HG03342 (cell line): ENCODE data around the gene ATP6V1G2.
"Not testable (repeated sequence)": the region's sequence is repeated elsewhere in the genome, so short reads cannot be mapped to it uniquely, and the experiment has no call there.

Source experiments
- ATAC-seq: cut with Tn5 transposase; IDR thresholded peaks from one replicate; pipeline ENCODE4 v1.9.1; 2021; ENCODE audit warnings: mild to moderate bottlenecking, moderate library complexity; ENCODE audit not compliant: unreplicated experiment

ATP6V1G2 gene

DNA sequence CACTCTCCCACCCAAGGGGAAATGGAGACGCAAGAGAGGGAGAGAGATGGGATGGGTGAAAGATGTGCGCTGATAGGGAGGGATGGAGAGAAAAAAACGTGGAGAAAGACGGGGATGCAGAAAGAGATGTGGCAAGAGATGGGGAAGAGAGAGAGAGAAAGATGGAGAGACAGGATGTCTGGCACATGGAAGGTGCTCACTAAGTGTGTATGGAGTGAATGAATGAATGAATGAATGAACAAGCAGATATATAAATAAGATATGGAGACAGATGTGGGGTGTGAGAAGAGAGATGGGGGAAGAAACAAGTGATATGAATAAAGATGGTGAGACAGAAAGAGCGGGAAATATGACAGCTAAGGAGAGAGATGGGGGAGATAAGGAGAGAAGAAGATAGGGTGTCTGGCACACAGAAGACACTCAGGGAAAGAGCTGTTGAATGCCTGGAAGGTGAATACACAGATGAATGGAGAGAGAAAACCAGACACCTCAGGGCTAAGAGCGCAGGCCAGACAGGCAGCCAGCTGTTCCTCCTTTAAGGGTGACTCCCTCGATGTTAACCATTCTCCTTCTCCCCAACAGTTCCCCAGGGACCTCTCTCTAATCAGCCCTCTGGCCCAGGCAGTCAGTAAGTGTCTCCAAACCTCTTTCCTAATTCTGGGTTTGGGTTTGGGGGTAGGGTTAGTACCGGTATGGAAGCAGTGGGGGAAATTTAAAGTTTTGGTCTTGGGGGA, 29.7 kb upstream of the ATP6V1G2 start:
- ATAC-seq, result no peak

DNA sequence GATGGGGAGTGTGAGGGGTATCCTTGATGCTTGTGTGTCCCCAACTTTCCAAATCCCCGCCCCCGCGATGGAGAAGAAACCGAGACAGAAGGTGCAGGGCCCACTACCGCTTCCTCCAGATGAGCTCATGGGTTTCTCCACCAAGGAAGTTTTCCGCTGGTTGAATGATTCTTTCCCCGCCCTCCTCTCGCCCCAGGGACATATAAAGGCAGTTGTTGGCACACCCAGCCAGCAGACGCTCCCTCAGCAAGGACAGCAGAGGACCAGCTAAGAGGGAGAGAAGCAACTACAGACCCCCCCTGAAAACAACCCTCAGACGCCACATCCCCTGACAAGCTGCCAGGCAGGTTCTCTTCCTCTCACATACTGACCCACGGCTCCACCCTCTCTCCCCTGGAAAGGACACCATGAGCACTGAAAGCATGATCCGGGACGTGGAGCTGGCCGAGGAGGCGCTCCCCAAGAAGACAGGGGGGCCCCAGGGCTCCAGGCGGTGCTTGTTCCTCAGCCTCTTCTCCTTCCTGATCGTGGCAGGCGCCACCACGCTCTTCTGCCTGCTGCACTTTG, 29.0 kb upstream of the ATP6V1G2 start, which contains the start of gene TNF:
TNF (plus strand) TSS at position 231 of the 567 bp plus-strand sequence; CDS start at position 408, 177 bp downstream.
- no peak for ATAC-seq

DNA sequence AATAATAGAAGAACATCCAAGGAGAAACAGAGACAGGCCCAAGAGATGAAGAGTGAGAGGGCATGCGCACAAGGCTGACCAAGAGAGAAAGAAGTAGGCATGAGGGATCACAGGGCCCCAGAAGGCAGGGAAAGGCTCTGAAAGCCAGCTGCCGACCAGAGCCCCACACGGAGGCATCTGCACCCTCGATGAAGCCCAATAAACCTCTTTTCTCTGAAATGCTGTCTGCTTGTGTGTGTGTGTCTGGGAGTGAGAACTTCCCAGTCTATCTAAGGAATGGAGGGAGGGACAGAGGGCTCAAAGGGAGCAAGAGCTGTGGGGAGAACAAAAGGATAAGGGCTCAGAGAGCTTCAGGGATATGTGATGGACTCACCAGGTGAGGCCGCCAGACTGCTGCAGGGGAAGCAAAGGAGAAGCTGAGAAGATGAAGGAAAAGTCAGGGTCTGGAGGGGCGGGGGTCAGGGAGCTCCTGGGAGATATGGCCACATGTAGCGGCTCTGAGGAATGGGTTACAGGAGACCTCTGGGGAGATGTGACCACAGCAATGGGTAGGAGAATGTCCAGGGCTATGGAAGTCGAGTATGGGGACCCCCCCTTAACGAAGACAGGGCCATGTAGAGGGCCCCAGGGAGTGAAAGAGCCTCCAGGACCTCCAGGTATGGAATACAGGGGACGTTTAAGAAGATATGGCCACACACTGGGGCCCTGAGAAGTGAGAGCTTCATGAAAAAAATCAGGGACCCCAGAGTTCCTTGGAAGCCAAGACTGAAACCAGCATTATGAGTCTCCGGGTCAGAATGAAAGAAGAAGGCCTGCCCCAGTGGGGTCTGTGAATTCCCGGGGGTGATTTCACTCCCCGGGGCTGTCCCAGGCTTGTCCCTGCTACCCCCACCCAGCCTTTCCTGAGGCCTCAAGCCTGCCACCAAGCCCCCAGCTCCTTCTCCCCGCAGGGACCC, 28.0 kb upstream of the ATP6V1G2 start:
- ATAC-seq, result no peak

DNA sequence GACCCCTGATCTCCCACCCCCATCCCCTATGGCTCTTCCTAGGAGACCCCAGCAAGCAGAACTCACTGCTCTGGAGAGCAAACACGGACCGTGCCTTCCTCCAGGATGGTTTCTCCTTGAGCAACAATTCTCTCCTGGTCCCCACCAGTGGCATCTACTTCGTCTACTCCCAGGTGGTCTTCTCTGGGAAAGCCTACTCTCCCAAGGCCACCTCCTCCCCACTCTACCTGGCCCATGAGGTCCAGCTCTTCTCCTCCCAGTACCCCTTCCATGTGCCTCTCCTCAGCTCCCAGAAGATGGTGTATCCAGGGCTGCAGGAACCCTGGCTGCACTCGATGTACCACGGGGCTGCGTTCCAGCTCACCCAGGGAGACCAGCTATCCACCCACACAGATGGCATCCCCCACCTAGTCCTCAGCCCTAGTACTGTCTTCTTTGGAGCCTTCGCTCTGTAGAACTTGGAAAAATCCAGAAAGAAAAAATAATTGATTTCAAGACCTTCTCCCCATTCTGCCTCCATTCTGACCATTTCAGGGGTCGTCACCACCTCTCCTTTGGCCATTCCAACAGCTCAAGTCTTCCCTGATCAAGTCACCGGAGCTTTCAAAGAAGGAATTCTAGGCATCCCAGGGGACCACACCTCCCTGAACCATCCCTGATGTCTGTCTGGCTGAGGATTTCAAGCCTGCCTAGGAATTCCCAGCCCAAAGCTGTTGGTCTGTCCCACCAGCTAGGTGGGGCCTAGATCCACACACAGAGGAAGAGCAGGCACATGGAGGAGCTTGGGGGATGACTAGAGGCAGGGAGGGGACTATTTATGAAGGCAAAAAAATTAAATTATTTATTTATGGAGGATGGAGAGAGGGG, 27.1 kb upstream of the ATP6V1G2 start:
- no peak for ATAC-seq

DNA sequence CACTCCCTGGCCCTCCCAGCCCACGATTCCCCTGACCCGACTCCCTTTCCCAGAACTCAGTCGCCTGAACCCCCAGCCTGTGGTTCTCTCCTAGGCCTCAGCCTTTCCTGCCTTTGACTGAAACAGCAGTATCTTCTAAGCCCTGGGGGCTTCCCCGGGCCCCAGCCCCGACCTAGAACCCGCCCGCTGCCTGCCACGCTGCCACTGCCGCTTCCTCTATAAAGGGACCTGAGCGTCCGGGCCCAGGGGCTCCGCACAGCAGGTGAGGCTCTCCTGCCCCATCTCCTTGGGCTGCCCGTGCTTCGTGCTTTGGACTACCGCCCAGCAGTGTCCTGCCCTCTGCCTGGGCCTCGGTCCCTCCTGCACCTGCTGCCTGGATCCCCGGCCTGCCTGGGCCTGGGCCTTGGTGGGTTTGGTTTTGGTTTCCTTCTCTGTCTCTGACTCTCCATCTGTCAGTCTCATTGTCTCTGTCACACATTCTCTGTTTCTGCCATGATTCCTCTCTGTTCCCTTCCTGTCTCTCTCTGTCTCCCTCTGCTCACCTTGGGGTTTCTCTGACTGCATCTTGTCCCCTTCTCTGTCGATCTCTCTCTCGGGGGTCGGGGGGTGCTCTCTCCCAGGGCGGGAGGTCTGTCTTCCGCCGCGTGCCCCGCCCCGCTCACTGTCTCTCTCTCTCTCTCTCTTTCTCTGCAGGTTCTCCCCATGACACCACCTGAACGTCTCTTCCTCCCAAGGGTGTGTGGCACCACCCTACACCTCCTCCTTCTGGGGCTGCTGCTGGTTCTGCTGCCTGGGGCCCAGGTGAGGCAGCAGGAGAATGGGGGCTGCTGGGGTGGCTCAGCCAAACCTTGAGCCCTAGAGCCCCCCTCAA, 25.9 kb upstream of the ATP6V1G2 start, which contains the start of gene LTA:
LTA (plus strand) TSS at position 249 of the 871 bp plus-strand sequence; CDS start at position 703, 454 bp downstream.
- peak; percentile 46 for ATAC-seq

DNA sequence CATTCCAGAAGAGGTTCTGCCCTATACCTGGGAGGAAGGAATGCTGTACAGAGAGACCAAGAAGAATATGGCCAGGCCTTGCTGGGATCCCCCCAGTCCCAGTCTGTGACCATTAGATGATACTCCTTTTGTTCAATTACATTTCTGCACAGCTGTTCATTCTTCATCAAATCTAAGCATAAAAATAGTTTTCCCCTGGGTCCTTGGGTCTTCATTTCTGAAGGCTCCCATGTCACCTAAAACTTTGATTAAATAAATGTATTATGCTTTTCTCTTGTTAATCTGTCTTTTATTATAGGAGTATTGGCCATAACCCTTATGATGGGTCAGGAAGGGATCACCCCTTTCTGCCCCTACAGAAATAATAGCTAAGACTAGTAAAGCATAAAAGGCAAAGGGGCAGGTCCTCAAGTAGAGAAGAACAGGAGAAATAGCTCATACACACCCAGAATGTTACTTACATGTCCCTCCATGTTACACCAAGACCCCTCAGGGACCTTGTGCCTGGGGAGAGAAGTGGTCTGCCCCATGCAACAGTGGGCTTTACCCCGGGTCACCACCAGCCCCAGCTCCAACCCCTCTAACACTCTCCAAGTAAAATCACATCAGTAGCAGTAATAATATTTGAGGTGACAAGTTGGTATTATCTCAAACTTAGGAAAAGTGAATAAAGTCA, 23.6 kb upstream of the ATP6V1G2 start:
- no peak for ATAC-seq

DNA sequence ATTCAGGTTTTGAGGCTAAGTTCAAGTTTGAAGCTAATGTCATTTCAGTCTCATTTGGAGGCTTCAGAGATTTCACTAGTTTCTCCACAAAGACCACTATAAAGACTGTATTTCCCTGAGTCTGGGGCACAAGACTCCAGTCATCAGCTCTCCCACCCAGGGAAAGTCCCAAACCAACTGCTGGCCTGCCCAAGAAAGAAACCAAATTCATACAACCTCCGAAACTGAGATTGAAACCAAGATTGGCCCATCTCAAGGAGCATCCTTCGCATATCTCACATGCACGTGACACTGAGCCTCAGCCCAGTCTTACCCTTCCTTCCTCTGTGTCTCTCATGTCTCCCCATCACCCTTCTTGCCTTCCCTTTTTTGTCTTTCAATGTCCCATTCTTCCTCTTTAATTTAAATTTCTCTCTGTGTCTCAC, 22.1 kb upstream of the ATP6V1G2 start:
- ATAC-seq, result peak; percentile 62

DNA sequence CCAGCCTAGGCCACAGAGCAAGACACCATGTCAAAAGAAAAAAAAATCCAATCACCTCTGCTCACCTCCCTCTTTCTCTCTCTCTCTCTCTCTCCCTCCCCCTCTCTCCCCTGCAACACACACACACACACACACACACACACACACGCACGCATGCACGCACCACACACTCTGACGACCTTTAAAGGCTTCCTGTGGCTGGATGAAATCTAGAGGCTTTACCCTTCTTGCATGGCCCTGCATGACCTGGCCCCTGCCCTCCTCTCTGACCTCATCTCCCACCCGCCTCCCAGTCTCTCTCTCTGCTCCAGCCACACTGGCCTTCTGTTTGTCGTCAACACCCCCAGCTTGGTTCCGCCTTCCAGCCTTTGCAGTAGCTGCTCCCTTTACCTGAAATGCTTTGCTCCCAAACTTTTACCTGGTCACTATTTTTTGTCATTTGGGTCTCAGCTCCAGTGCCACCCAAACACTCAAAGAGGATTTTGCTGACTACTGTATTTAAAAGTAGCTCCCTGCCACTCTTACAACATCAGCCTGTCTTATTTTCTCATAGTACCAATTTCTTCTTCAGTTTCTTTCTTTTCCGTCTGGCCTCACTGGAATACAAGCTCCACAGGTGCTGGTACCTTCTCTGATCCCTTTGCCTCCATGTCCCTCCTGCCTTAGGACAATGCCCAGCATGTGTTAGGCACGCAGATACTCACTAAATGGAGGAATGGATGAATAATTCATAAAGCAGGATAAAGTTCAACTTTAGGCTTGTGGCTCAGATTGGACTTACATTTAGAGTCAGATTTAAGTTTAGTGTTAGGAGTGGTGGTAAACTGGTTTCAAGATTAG, 21.3 kb upstream of the ATP6V1G2 start:
- no peak for ATAC-seq

DNA sequence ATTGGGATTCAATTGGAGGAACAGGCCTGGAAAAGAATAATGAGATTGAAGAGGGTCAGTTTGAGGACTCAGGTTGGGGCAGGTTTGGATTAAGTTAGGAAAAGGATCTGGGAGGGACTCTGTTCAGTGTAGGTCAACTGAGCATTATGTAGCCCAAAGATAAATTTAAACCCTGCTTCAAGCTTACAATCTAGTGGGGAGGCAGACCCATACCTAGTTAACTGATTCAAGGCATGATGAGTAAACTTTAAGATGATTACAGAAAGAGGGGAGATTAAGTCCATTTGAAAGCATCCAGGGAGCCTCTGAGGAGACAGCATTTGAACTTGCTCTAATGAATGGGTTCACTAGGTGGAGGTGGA, 14.3 kb upstream of the ATP6V1G2 start:
- no peak for ATAC-seq

DNA sequence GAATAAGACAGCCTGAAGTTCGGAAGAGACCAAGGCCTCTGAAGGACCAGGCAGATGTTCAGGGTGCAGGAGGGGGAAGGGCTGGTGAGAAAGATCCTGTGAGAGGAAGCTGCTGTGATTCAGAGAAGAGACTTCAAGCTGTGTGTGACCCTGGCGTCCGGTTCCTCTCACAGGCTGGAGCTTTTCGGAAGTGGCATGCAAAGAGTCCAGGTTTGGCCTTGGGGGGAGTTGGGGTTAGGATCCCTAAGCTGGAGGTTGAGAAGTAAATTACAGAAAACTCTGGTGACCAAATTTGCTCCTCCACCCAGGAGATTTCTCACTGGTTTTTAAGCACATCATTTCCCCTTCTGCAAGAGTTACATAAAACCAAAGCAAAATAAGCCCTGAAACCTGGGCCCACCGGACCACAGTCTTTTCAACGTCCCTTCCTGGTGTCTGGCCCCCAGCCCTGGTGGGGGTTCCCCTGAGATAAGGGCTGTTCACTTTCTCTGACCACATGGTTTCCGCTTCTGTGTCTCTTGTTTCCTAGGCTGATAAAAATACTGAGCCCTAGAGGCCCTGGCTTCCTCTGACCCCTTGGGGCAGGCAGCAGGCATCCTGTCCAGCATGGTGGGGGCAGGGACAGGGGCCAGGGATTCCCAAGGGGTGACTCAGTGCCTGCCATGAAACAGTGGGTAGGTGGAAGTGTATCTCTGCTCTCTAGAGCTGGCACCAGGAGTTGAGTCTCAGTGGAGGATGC, 13.7 kb upstream of the ATP6V1G2 start:
- ATAC-seq, result peak; percentile 48

DNA sequence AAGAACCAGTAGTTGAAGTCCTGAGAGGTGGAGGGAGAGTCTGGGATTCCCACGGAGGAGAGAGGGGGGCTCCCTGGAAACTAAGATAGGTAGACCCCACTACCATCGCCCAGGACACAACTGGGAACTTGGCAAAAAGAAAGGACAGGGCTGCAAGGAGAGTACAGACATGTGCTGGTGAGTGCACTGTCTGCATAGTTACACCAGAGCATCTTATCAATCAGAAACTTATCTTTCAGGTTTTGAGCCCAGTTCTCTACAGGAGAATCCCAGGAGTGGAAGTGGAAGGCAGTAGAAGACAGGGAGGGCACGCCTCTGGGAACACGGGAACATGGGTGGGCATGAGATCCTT, 13.2 kb upstream of the ATP6V1G2 start:
- ATAC-seq, result no peak

DNA sequence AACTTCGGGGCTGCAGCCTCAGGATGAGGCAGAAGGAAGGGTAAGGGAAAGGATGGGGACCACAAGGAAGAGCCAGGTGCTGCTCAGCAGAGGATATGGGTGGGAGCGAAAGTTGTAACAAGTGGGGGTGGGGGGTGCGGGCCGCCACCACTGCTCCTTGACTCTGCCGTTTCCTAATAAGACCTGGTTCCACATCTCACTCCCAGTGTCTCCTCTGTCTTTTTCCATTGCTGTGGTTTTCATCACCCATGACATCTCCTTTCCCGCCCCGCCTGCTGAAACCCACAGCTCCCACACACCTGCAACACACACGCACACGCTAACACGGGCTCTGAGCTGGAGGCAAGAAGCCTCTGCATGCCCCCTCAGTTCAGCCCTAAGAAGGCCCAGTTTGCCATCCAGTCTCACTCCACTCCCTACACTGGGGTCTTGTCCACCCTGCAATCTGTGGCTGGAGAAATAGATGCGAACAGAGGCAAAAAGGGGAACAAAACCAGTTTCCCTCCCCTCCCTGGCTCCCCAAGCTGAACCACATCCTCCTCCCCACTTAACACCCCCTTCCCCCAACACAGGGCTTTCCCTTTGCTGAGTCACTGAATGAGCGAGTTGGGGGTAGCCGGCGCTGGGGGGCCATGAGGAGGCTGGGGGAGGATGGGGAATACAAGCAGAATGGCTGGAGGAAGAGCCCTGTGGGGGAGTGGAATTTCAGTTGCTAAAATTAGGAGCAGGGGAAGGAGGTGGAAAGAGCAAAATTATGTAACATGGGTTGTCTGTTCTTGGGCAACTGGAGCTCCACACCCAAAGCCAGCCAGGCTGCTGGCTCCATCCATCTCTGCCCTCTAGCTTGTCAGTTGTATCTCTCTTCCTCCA, 12.5 kb upstream of the ATP6V1G2 start:
- peak; percentile 27 for ATAC-seq

DNA sequence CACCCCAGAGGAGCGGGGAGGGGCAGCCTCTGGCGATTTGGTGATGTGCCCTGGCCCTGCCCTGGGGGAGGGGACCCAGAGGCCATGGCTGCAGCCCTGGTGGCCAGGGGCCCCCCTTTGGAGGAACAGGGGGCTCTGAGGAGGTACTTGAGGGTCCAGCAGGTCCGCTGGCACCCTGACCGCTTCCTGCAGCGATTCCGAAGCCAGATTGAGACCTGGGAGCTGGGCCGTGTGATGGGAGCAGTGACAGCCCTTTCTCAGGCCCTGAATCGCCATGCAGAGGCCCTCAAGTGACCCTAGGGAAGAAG, 11.9 kb upstream of the ATP6V1G2 start:
- ATAC-seq, result no peak

DNA sequence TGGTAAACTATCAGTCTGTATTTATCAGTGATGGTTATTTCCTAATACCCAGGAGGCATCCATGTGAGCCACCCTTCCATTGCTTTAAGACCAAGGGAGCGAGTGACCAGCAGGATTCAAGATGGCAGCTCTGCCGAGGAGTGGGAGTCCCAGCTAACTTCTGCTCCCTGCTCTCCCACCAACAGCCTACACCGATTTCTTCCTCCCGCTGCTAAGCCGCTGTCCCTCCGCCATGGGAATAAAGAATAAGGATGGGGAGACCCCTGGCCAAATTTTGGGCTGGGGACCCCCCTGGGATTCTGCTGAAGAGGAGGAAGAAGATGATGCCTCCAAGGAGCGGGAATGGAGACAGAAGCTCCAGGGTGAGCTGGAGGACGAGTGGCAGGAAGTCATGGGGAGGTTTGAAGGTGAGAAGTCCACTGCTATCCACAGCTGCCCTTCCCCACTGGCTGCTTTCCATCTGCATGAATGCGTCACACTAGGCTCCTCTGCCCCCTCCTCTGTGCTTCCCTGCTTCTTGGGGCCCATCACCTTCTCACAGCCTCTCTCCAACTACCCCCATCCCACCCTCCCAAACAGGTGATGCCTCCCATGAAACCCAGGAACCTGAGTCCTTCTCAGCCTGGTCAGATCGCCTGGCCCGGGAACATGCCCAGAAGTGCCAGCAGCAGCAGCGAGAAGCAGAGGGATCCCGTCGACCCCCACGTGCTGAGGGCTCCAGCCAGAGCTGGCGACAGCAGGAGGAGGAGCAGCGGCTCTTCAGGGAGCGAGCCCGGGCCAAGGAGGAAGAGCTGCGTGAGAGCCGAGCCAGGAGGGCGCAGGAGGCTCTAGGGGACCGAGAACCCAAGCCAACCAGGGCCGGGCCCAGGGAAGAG, 11.3 kb upstream of the ATP6V1G2 start:
- no peak for ATAC-seq

DNA sequence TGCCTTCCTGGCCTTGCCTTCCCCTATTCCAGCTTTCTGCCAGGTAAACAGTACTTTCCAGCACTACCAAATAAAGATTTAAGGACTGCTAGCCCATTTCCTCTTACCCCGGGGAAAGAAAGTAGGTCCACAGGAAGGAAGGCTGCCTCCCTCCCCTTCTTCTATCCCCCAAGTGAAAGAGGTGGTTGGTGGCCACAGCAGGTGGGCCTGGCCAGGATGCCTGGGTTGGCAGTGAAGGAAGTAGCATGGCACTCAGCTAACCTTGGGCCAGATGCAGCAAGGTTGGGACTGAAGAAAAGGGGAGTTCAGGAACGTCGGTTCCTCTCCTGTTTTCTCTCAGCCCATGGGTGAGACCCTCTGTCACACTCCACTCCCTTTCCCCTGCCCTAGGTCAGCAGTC, 9.9 kb upstream of the ATP6V1G2 start:
- no peak for ATAC-seq

DNA sequence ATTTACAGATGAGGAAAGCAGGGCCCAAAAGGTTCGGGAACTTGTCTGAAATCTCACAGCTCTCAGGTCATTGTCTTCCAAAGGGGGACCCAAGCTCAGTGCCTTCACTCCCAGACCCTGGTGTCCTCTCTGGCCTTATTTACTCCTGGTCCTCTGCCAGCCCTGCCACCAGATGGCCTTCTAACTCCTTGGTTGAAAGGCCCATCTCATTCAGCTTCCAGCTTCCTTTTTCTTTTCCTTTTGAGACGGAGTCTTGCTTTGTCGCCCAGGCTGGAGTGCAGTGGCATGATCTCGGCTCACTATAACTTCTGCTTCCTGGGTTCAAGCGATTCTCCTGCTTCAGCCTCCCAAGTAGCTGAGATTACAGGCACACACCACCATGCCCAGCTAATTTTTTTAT, 5.0 kb upstream of the ATP6V1G2 start:
- ATAC-seq, result not testable (repeated sequence)
